H1 (cell line): ENCODE data around the gene LYPD6B.

Source experiments
- CEBPB ChIP-seq: IDR thresholded peaks from 2 replicates; pipeline ENCODE4 v1.6.1; 2012; ENCODE audit warnings: low read depth, low read length
- CREB1 ChIP-seq: IDR thresholded peaks from 2 replicates; pipeline ENCODE4 v1.6.1; 2012; ENCODE audit warnings: inconsistent platforms
- CTCF ChIP-seq, 3 experiments: IDR thresholded peaks; 1 replicate in 2 of 3; 2 replicates in 1 of 3; pipeline versions ENCODE4 v1.5.1 to v1.6.1; 2011; ENCODE audit warnings: low read length in 3 of 3, mild to moderate bottlenecking in 3 of 3, inconsistent platforms in 2 of 3, low read depth in 1 of 3, moderate library complexity in 1 of 3; ENCODE audit not compliant: insufficient read depth in 1 of 3; ENCODE audit errors: control extremely low read depth in 1 of 3
- EP300 ChIP-seq, 2 experiments: IDR thresholded peaks; 1 replicate in 1 of 2; 2 replicates in 1 of 2; pipeline ENCODE4 v1.6.1; 2011 to 2012; ENCODE audit warnings: low read depth in 2 of 2, low read length in 2 of 2, mild to moderate bottlenecking in 2 of 2, borderline replicate concordance in 1 of 2, inconsistent platforms in 1 of 2, moderate library complexity in 1 of 2
- EZH2 ChIP-seq: fragments of 200-600 bp; sonication (generic); IDR thresholded peaks from 2 replicates; pipeline ENCODE4 v1.7.1; 2012; ENCODE audit warnings: low read depth, mild to moderate bottlenecking, moderate library complexity, low read length, inconsistent platforms; ENCODE audit not compliant: severe bottlenecking
- MAFK ChIP-seq: IDR thresholded peaks from 2 replicates; pipeline ENCODE4 v1.6.1; 2012; ENCODE audit warnings: low read depth, mild to moderate bottlenecking, improper control_type of control experiment, low read length
- POLR2A ChIP-seq, 2 experiments: IDR thresholded peaks; 1 replicate in 1 of 2; 2 replicates in 1 of 2; pipeline ENCODE4 v1.6.1; 2011; ENCODE audit warnings: low read depth in 2 of 2, low read length in 2 of 2, mild to moderate bottlenecking in 2 of 2; ENCODE audit errors: control extremely low read depth in 1 of 2
- POLR2AphosphoS5 ChIP-seq: IDR thresholded peaks from 2 replicates; pipeline ENCODE4 v1.6.1; 2011; ENCODE audit warnings: low read depth, low read length
- RNF2 ChIP-seq: fragments of 200-900, 300-1000 bp; sonication (generic); IDR thresholded peaks from 2 replicates; pipeline ENCODE4 v1.7.1; 2016; ENCODE audit warnings: borderline replicate concordance, low read depth, mild to moderate bottlenecking, antibody characterized with exemption, low read length; ENCODE audit not compliant: poor library complexity, severe bottlenecking; ENCODE audit errors: missing control alignments
- TAF1 ChIP-seq: IDR thresholded peaks from 2 replicates; pipeline ENCODE4 v1.6.1; 2011; ENCODE audit warnings: mild to moderate bottlenecking, low read depth, low read length
- ZNF274 ChIP-seq: IDR thresholded peaks from 2 replicates; pipeline ENCODE4 v1.7.0; 2012; ENCODE audit warnings: low read length, borderline replicate concordance; ENCODE audit errors: extremely low read depth

GRCh38 chr2:149158957-149159356, 120.5 kb downstream of the LYPD6B start:
- TF ChIP-seq CTCF (IDR thresholded peaks at IDR 0.05; ENCODE audit: control extremely low read depth in 1 of 3, insufficient read depth in 1 of 3, low read depth in 1 of 3, low read length in 3 of 3) (no peak), MAFK (no peak), EZH2 (no peak), POLR2A (IDR thresholded peaks at IDR 0.05; ENCODE audit: control extremely low read depth in 1 of 2, low read depth in 2 of 2, low read length in 2 of 2) (no peak), EP300 (IDR thresholded peaks at IDR 0.05; ENCODE audit: borderline replicate concordance in 1 of 2, low read depth in 2 of 2, low read length in 2 of 2) (no peak), RNF2 (no peak), POLR2AphosphoS5 (no peak), ZNF274 (no peak), CREB1 (no peak), TAF1 (no peak), CEBPB (no peak)
